HepG2 (cell line): ENCODE data around the gene TBC1D12. TPM values are rescaled to one million over a fixed set of nuclear protein-coding genes. Genes with fewer than 3 reads are reported as not detected.
A peak's percentile ranks its signal among the peaks of the same experiment; 100 is the strongest.

Experiments used
- ATAC-seq: fragments of 200-7000 bp; cut with Tn5 transposase; 3 replicates; pipeline ENCODE4 v1.9.1; 2020; ENCODE audit warnings: mild to moderate bottlenecking, moderate library complexity
- BruUV-seq: library from RNA; stranded (reverse); fragments of 400-500 nt; replicated peaks from 2 replicates; lab custom pipeline; 2021; lab: Mats Ljungman, UMichigan
- CTCF ChIA-PET: fragments of 300-600 bp; formaldehyde crosslinking; extraction: SDS; loops from one replicate; lab custom pipeline; 2021; ENCODE audit warnings: low total read pairs, inconsistent platforms, low intra/inter-chr PET ratio; lab: Yijun Ruan, JAX
- POLR2A ChIA-PET: fragments of 350-600 bp; sonication (Branson Sonifier 250); formaldehyde crosslinking; loops from one replicate; lab custom pipeline; 2020; ENCODE audit warnings: antibody characterized with exemption, inconsistent platforms; lab: Yijun Ruan, JAX
- DNase-seq: peaks from one replicate; pipeline ENCODE4 v3.0.0-alpha.2; 2015; ENCODE audit warnings: low spot score
- FAIRE-seq: peaks from 3 replicates; lab custom pipeline; 2011; peaks lifted over from hg19 to GRCh38; lab: Jason Lieb, UNC
- H2AFZ ChIP-seq: one replicate; pipeline ENCODE4 v1.6.1; 2011; ENCODE audit warnings: low read length, inconsistent platforms
- H3K27ac ChIP-seq: fragments of 300-600 bp; 3 replicates; pipeline ENCODE4 v1.8.0; 2011; ENCODE audit warnings: mixed run types, mild to moderate bottlenecking, mixed read lengths, low read length, inconsistent platforms; ENCODE audit not compliant: insufficient read depth; ENCODE audit errors: extremely low read length
- H3K27me3 ChIP-seq, 2 experiments: fragments of 200-600 bp in 1 of 2; 2 replicates in 1 of 2; 3 replicates in 1 of 2; pipeline versions ENCODE4 v1.6.0 to v1.8.0; 2011; ENCODE audit warnings: low read length in 2 of 2, mild to moderate bottlenecking in 2 of 2, moderate library complexity in 2 of 2, inconsistent platforms in 1 of 2; ENCODE audit not compliant: insufficient read depth in 2 of 2, control insufficient read depth in 1 of 2
- H3K36me3 ChIP-seq, 2 experiments: fragments of 200-600 bp in 1 of 2; replicated peaks in 1 of 2; 2 replicates in 1 of 2; 3 replicates in 1 of 2; pipeline versions ENCODE4 v1.5.1 to v1.8.0; 2011; ENCODE audit warnings: low read length in 2 of 2, inconsistent platforms in 1 of 2; ENCODE audit not compliant: insufficient read depth in 2 of 2, control insufficient read depth in 1 of 2
- H3K4me1 ChIP-seq: 2 replicates; pipeline ENCODE4 v1.5.1; 2012; ENCODE audit warnings: low read length, inconsistent platforms; ENCODE audit not compliant: insufficient read depth
- H3K4me2 ChIP-seq: 2 replicates; pipeline ENCODE4 v1.6.0; 2011; ENCODE audit warnings: low read depth, low read length, inconsistent platforms
- H3K4me3 ChIP-seq, 3 experiments: fragments of 200-600 bp in 1 of 3; sonication (generic), shearing (Covaris generic) in 1 of 3; replicated peaks in 1 of 3; 2 replicates each; pipeline ENCODE4 v1.5.1; 2011 to 2016; ENCODE audit warnings: low read length in 3 of 3, inconsistent platforms in 2 of 3, low read depth in 2 of 3, mild to moderate bottlenecking in 2 of 3, control low read depth in 1 of 3, mixed read lengths in 1 of 3; ENCODE audit not compliant: insufficient read depth in 1 of 3
- H3K79me2 ChIP-seq: one replicate; pipeline ENCODE4 v1.6.1; 2011; ENCODE audit warnings: low read length, inconsistent platforms; ENCODE audit not compliant: insufficient read depth
- H3K9ac ChIP-seq: 2 replicates; pipeline ENCODE4 v1.6.0; 2011; ENCODE audit warnings: mild to moderate bottlenecking, low read depth, low read length, inconsistent platforms; ENCODE audit not compliant: insufficient read depth
- H3K9me3 ChIP-seq: 2 replicates; pipeline ENCODE4 v1.5.1; 2012; ENCODE audit warnings: mild to moderate bottlenecking, low read length
- H4K20me1 ChIP-seq: 2 replicates; pipeline ENCODE4 v1.6.0; 2011; ENCODE audit warnings: inconsistent platforms, mild to moderate bottlenecking, low read length, moderate library complexity; ENCODE audit not compliant: insufficient read depth
- BCL6 ChIP-seq: IDR thresholded peaks from 2 replicates; pipeline ENCODE4 v1.6.1; 2016; ENCODE audit warnings: missing genetic modification reagents, missing compliant biosample characterization
- DNMT1 ChIP-seq: sonication (generic); formaldehyde crosslinking; IDR thresholded peaks from 2 replicates; pipeline ENCODE4 v1.5.1; 2020; ENCODE audit warnings: mild to moderate bottlenecking, missing genetic modification reagents
- HDAC1 ChIP-seq: sonication (generic); formaldehyde crosslinking; IDR thresholded peaks from 2 replicates; pipeline ENCODE4 v1.5.1; 2020; ENCODE audit warnings: mild to moderate bottlenecking, missing genetic modification reagents
- MEIS1 ChIP-seq: sonication (generic); formaldehyde crosslinking; IDR thresholded peaks from 2 replicates; pipeline ENCODE4 v1.9.0; 2021; ENCODE audit warnings: mild to moderate bottlenecking, missing genetic modification reagents, moderate library complexity, borderline replicate concordance
- NR2C2 ChIP-seq: sonication (generic); formaldehyde crosslinking; IDR thresholded peaks from 2 replicates; pipeline ENCODE4 v1.4.0; 2020; ENCODE audit warnings: missing genetic modification reagents, mild to moderate bottlenecking, moderate library complexity, borderline replicate concordance
- PRPF4 ChIP-seq: fragments of 200-400 bp; formaldehyde crosslinking; IDR thresholded peaks from 2 replicates; pipeline ENCODE4 v1.6.1; 2016; ENCODE audit warnings: low read length, low read depth; ENCODE audit not compliant: poor library complexity, severe bottlenecking
- REXO4 ChIP-seq: sonication (generic); formaldehyde crosslinking; IDR thresholded peaks from 2 replicates; pipeline ENCODE4 v1.8.0; 2022; ENCODE audit warnings: missing genetic modification reagents, mild to moderate bottlenecking, borderline replicate concordance
- RFXAP ChIP-seq: sonication (generic); formaldehyde crosslinking; IDR thresholded peaks from 2 replicates; pipeline ENCODE4 v1.4.0; 2020; ENCODE audit warnings: missing genetic modification reagents, borderline replicate concordance
- TBX3 ChIP-seq: fragments of 450-650 bp; IDR thresholded peaks from 2 replicates; pipeline ENCODE4 v1.6.1; 2017; ENCODE audit warnings: antibody characterized with exemption, mild to moderate bottlenecking, inconsistent platforms, borderline replicate concordance
- ZMYM2 ChIP-seq: sonication (generic); formaldehyde crosslinking; IDR thresholded peaks from 2 replicates; pipeline ENCODE4 v1.8.0; 2022; ENCODE audit warnings: mild to moderate bottlenecking, missing genetic modification reagents
- ZNF331 ChIP-seq: sonication (generic); formaldehyde crosslinking; IDR thresholded peaks from 2 replicates; pipeline ENCODE4 v1.4.0; 2020; ENCODE audit warnings: missing genetic modification reagents
- ZNF547 ChIP-seq: sonication (generic); formaldehyde crosslinking; IDR thresholded peaks from 2 replicates; pipeline ENCODE4 v1.5.1; 2020; ENCODE audit warnings: mild to moderate bottlenecking, missing genetic modification reagents
- WGBS: methylation state at CpG from one replicate; pipeline ENCODE4 v1.1.6; 2017; ENCODE audit warnings: low lambda C conversion rate; 5-methylcytosine and 5-hydroxymethylcytosine counted together
- in situ Hi-C: cut with HindIII; loops from 2 replicates; pipeline ENCODE4 v1.10.0; 2017; ENCODE audit warnings: low pct_unique_long_range_greater_than_20kb; ENCODE audit not compliant: extremely low pct_ligation_motif_present
- intact Hi-C: fragments of 100-400 bp; cut with micrococcal nuclease; formaldehyde crosslinking; loops from one replicate; pipeline ENCODE4 v1.10.0; 2022; ENCODE audit not compliant: unreplicated experiment
- polyA plus RNA-seq, 8 experiments: library from polyadenylated mRNA; depleted of rRNA in 3 of 8; stranded (reverse) in 7 of 8; unstranded in 1 of 8; fragments of >200 nt; fragmentation: Illumina TruSeq in 4 of 8; extraction: Trizol in 4 of 8; gene quantifications; 2 replicates each; pipeline versions ENCODE4 v1.2.1 to v1.2.3, GENCODE V29; 2011 to 2016; ENCODE audit warnings: low read depth in 4 of 8, missing spikeins in 1 of 8, mixed read lengths in 1 of 8; ENCODE audit not compliant: insufficient read depth in 1 of 8
- total RNA-seq, 5 experiments: library from RNA; depleted of rRNA; stranded (reverse); fragments of >200 nt; fragmentation: Illumina TruSeq; extraction: Trizol; gene quantifications; 2 replicates each; pipeline ENCODE4 v1.2.3, GENCODE V29; 2016; ENCODE audit warnings: low read depth in 1 of 5
- TF ChIP-seq, protein P1 (sequence below): sonication (generic); formaldehyde crosslinking; IDR thresholded peaks from 2 replicates; pipeline ENCODE4 v1.8.0; 2022; ENCODE audit warnings: low read depth, missing genetic modification reagents
- TF ChIP-seq, protein P2 (sequence below): sonication (generic); formaldehyde crosslinking; IDR thresholded peaks from 2 replicates; pipeline ENCODE4 v1.4.0; 2020; ENCODE audit warnings: mild to moderate bottlenecking, missing genetic modification reagents
- TF ChIP-seq, protein P3 (sequence below): sonication (generic); formaldehyde crosslinking; IDR thresholded peaks from 2 replicates; pipeline ENCODE4 v1.9.0; 2022; ENCODE audit warnings: missing genetic modification reagents, mild to moderate bottlenecking, borderline replicate concordance

TBC1D12 gene
- total and polyA plus RNA-seq, 2 of the 13 experiments (the other 11 are each of a cell fraction or from before 2014, with no cell fraction given), result 5.7 to 6.2 TPM

GRCh38 chr10:94545391-94546048, 143.2 kb downstream of the TBC1D12 start, which contains the start of gene HELLS (continued):
- TF ChIP-seq HDAC1 (CRISPR knock-in tag) (peak; percentile 67), BCL6 (0 out of 2 replicates have a peak, but pooled peaks have one; percentile 29), DNMT1 (CRISPR knock-in tag) (peak; percentile 36; the same call in 1 of the 2 replicates)
- TF ChIP-seq, protein P1, sequence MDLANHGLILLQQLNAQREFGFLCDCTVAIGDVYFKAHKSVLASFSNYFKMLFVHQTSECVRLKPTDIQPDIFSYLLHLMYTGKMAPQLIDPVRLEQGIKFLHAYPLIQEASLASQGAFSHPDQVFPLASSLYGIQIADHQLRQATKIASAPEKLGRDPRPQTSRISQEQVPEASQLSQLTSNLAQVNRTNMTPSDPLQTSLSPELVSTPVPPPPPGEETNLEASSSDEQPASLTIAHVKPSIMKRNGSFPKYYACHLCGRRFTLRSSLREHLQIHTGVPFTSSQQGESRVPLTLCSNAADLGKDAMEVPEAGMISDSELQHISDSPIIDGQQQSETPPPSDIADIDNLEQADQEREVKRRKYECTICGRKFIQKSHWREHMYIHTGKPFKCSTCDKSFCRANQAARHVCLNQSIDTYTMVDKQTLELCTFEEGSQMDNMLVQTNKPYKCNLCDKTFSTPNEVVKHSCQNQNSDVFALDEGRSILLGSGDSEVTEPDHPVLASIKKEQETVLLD, result peak; percentile 32; the same call in 1 of the 2 replicates

GRCh38 chr10:94546049-94546900, 143.9 kb downstream of the TBC1D12 start:
- peak overlapping the region; percentile 72 for H3K4me2 ChIP-seq
- POLR2A ChIA-PET, result no interaction called here
- H3K27ac ChIP-seq, result peak overlapping the region; percentile 89
- peaks cover 33% of the 10 kb centered on the region for H3K79me2 ChIP-seq
- in situ Hi-C loops (no loop called here), intact Hi-C loops (no loop called here)
- peak overlapping the region; percentile 92 for H3K9ac ChIP-seq
- no peak for FAIRE-seq
- peaks cover 31% of the 10 kb centered on the region for H3K4me1 ChIP-seq
- peak overlapping the region; percentile 90 to 99 (median 97) for H3K4me3 ChIP-seq
- BruUV-seq, result TSS peak; percentile 67
- no peaks in the 10 kb centered on the region; a peak in 1 of 5 replicates for H3K27me3 ChIP-seq
- ATAC-seq, result peak; percentile 48
- CTCF ChIA-PET, result no interaction called here
- no peaks in the 10 kb centered on the region; a peak in 1 of 5 replicates for H3K36me3 ChIP-seq
- no peaks in the 10 kb centered on the region for H4K20me1 ChIP-seq
- DNase-seq, result peak; percentile 13
- peak overlapping the region; percentile 96 for H2AFZ ChIP-seq
- no peaks in the 10 kb centered on the region for H3K9me3 ChIP-seq
- WGBS, result 1% methylated on average over 25 of the region's 25 CpGs
- TF ChIP-seq PRPF4, result no peak
- no peak for TF ChIP-seq RFXAP
- TF ChIP-seq NR2C2 (CRISPR knock-in tag), result 0 out of 2 replicates have a peak, but pooled peaks have one; percentile 4
- no peak for TF ChIP-seq REXO4 (CRISPR knock-in tag)
- TF ChIP-seq, protein P2, sequence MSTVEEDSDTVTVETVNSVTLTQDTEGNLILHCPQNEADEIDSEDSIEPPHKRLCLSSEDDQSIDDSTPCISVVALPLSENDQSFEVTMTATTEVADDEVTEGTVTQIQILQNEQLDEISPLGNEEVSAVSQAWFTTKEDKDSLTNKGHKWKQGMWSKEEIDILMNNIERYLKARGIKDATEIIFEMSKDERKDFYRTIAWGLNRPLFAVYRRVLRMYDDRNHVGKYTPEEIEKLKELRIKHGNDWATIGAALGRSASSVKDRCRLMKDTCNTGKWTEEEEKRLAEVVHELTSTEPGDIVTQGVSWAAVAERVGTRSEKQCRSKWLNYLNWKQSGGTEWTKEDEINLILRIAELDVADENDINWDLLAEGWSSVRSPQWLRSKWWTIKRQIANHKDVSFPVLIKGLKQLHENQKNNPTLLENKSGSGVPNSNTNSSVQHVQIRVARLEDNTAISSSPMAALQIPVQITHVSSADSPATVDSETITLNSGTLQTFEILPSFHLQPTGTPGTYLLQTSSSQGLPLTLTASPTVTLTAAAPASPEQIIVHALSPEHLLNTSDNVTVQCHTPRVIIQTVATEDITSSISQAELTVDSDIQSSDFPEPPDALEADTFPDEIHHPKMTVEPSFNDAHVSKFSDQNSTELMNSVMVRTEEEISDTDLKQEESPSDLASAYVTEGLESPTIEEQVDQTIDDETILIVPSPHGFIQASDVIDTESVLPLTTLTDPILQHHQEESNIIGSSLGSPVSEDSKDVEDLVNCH (CRISPR knock-in tag), result no peak
- no peak for TF ChIP-seq TBX3
- TF ChIP-seq ZNF331 (CRISPR knock-in tag), result no peak
- TF ChIP-seq, protein P3, sequence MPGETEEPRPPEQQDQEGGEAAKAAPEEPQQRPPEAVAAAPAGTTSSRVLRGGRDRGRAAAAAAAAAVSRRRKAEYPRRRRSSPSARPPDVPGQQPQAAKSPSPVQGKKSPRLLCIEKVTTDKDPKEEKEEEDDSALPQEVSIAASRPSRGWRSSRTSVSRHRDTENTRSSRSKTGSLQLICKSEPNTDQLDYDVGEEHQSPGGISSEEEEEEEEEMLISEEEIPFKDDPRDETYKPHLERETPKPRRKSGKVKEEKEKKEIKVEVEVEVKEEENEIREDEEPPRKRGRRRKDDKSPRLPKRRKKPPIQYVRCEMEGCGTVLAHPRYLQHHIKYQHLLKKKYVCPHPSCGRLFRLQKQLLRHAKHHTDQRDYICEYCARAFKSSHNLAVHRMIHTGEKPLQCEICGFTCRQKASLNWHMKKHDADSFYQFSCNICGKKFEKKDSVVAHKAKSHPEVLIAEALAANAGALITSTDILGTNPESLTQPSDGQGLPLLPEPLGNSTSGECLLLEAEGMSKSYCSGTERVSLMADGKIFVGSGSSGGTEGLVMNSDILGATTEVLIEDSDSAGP (CRISPR knock-in tag), result peak; percentile 4; the same call in 1 of the 2 replicates
- TF ChIP-seq ZMYM2 (CRISPR knock-in tag), result 0 out of 2 replicates have a peak, but pooled peaks have one; percentile 31
- TF ChIP-seq ZNF547 (CRISPR knock-in tag), result no peak
- TF ChIP-seq MEIS1 (CRISPR knock-in tag), result peak; percentile 32; the same call in 1 of the 2 replicates
